A549 (cell line): ENCODE measurements around the gene SFI1.

Experiments used
- CTCF ChIP-seq: fragments of >200 bp; sonication (Bioruptor Twin); formaldehyde crosslinking; IDR thresholded peaks from 3 replicates; pipeline ENCODE4 v1.5.1; 2016
- MAX ChIP-seq: IDR thresholded peaks from 2 replicates; pipeline ENCODE4 v1.6.1; 2012
- NPAS2 ChIP-seq: fragments of 250-450 bp; sonication (Bioruptor Pico); IDR thresholded peaks from 2 replicates; pipeline ENCODE4 v1.8.0; 2022; ENCODE audit warnings: mild to moderate bottlenecking, moderate library complexity, borderline replicate concordance
- SMC3 ChIP-seq: fragments of >200 bp; sonication (Bioruptor Twin); formaldehyde crosslinking; IDR thresholded peaks from 3 replicates; pipeline ENCODE4 v1.6.1; 2018; ENCODE audit warnings: inconsistent platforms
- TFCP2L1 ChIP-seq: fragments of 250-450 bp; sonication (Bioruptor Pico); IDR thresholded peaks from 2 replicates; pipeline ENCODE4 v1.5.0; 2021; ENCODE audit warnings: mild to moderate bottlenecking
- TP53 ChIP-seq: fragments of 250-450 bp; sonication (Bioruptor Pico); IDR thresholded peaks from 2 replicates; pipeline ENCODE4 v1.5.0; 2021; ENCODE audit warnings: mild to moderate bottlenecking, moderate library complexity

GRCh38 chr22:31631436-31631835 is 135.1 kb downstream of the SFI1 start:
- no peak for TF ChIP-seq CTCF
- no peak for TF ChIP-seq SMC3
- no peak for TF ChIP-seq MAX
- no peak for TF ChIP-seq TFCP2L1 (CRISPR knock-in tag)
- TF ChIP-seq NPAS2 (CRISPR knock-in tag), result no peak
- no peak for TF ChIP-seq TP53 (CRISPR knock-in tag)
